Chondrocyte (in vitro differentiated cells): Measurements from ENCODE around the gene AGPAT4. TPM values are rescaled to one million over a fixed set of nuclear protein-coding genes. Genes with fewer than 3 reads are reported as not detected.

Source experiments
- DNase-seq: peaks from one replicate; pipeline ENCODE4 v3.0.0; 2021; ENCODE audit warnings: mixed read lengths, low spot score
- H3K27ac Mint-ChIP-seq: one replicate; pipeline ENCODE4 v1.8.0; 2021; ENCODE audit warnings: mild to moderate bottlenecking, moderate library complexity, mixed read lengths; ENCODE audit not compliant: unreplicated experiment
- H3K27me3 Mint-ChIP-seq: 2 replicates; pipeline ENCODE4 v1.8.0; 2021; ENCODE audit warnings: low read depth, mixed read lengths
- H3K36me3 Mint-ChIP-seq: 2 replicates; pipeline ENCODE4 v1.8.0; 2021; ENCODE audit warnings: low read depth, mixed read lengths
- H3K4me1 Mint-ChIP-seq: 2 replicates; pipeline ENCODE4 v1.8.0; 2021; ENCODE audit warnings: low read depth, mild to moderate bottlenecking, mixed read lengths
- H3K4me3 Mint-ChIP-seq: one replicate; pipeline ENCODE4 v1.8.0; 2021; ENCODE audit warnings: mild to moderate bottlenecking, moderate library complexity, mixed read lengths; ENCODE audit not compliant: unreplicated experiment
- H3K9me3 Mint-ChIP-seq: 2 replicates; pipeline ENCODE4 v1.8.0; 2021; ENCODE audit warnings: low read depth, mixed read lengths
- total RNA-seq: library from RNA; stranded (reverse); gene quantifications from 3 replicates; pipeline ENCODE4 v1.2.1, GENCODE V29; 2021
- TF ChIP-seq, protein P1 (sequence below): fragments of 200-600 bp; sonication (generic); IDR thresholded peaks from 2 replicates; pipeline ENCODE4 v1.5.0; 2021; ENCODE audit warnings: antibody characterized with exemption, mild to moderate bottlenecking, moderate library complexity

The AGPAT4 gene
- total RNA-seq, 1 donor from 2014 or later = 11.9 TPM

DNA sequence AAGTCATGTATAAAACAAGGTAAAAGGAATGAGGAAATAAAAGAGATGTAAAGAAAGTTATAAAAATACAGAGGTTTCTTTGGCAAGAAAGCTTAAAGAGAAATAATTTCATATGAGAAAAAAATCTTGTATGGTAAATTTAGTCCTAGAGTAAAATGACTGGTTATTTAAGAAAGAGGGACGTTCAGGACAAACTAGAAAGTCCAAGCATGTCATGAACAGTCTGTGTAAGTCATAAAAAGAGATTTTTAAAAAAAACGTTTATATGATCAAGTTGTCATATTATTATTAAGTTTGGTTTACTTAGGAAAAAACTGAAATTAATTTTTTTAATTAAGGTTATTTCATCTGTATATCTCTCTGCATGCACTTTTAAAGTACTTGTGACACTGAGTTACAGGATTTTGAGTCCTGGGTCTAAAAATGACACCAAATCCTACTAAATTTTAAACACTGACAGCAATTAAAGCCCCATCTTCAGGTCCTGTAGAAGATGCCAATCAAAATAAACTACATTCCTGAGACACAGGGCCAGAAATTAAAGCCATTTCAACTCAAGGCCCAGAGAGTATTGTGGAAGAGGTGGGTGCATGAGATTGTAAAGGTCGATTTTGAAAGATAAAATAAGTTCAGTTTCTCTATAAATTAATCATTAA is 62.4 kb downstream of the AGPAT4 start:
- Mint-ChIP-seq H3K4me1 (peaks cover 11% of the 10 kb centered on the region), H3K27me3 (no peaks in the 10 kb centered on the region), H3K27ac (no peak overlapping the region), H3K36me3 (peaks cover 8% of the 10 kb centered on the region), H3K4me3 (no peak overlapping the region), H3K9me3 (peaks cover 21% of the 10 kb centered on the region)
- TF ChIP-seq, protein P1, sequence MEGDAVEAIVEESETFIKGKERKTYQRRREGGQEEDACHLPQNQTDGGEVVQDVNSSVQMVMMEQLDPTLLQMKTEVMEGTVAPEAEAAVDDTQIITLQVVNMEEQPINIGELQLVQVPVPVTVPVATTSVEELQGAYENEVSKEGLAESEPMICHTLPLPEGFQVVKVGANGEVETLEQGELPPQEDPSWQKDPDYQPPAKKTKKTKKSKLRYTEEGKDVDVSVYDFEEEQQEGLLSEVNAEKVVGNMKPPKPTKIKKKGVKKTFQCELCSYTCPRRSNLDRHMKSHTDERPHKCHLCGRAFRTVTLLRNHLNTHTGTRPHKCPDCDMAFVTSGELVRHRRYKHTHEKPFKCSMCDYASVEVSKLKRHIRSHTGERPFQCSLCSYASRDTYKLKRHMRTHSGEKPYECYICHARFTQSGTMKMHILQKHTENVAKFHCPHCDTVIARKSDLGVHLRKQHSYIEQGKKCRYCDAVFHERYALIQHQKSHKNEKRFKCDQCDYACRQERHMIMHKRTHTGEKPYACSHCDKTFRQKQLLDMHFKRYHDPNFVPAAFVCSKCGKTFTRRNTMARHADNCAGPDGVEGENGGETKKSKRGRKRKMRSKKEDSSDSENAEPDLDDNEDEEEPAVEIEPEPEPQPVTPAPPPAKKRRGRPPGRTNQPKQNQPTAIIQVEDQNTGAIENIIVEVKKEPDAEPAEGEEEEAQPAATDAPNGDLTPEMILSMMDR = no peak
- DNase-seq = no peak

DNA sequence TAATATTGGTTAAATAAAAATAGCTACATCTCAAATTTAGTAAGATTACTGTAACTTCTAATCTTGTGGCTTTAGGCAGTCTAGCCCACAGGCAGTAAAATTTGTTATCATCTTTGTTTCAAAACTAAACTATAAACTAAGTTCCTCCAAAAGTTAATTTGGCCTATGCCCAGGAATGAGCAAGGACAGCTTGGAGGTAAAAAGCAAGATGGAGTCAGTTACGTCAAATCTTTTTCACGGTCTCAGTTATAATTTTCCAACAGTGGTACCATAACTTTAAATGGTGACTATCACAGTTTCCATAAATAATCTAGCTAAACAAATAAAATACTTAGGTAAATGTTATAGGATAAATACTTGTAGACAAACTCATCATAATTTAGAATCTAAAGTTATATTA is 63.0 kb downstream of the AGPAT4 start:
- H3K27me3 Mint-ChIP-seq = no peaks in the 10 kb centered on the region
- no peak overlapping the region for H3K27ac Mint-ChIP-seq
- DNase-seq = no peak
- peaks cover 5% of the 10 kb centered on the region for H3K36me3 Mint-ChIP-seq
- H3K4me1 Mint-ChIP-seq = peaks cover 9% of the 10 kb centered on the region
- no peak overlapping the region for H3K4me3 Mint-ChIP-seq
- H3K9me3 Mint-ChIP-seq = peaks cover 21% of the 10 kb centered on the region
- TF ChIP-seq, protein P1 = no peak

DNA sequence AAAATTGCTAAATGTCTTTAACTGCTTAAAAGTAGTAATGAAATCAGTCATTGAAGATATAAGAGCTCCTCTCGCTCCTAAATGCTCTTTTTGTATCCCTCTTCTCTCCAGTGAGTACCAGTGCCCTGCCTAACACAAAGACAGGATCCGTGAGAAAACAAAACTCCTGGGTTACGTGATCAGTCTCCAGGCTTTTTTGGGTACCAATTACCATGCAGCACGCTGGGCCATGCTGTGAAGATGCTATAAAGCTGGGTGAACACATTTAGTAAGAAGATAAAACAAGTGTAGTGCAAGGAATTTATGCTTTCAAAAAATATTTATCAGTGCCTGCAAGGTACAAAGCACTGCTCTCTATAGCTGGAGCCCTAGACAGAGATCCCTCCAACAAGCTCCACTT is 66.7 kb downstream of the AGPAT4 start:
- TF ChIP-seq, protein P1 = no peak
- peaks cover 5% of the 10 kb centered on the region for H3K36me3 Mint-ChIP-seq
- no peak for DNase-seq
- H3K4me3 Mint-ChIP-seq = no peak overlapping the region
- no peak overlapping the region for H3K27ac Mint-ChIP-seq
- H3K4me1 Mint-ChIP-seq = no peaks in the 10 kb centered on the region
- H3K9me3 Mint-ChIP-seq = peaks cover 17% of the 10 kb centered on the region
- no peaks in the 10 kb centered on the region for H3K27me3 Mint-ChIP-seq

DNA sequence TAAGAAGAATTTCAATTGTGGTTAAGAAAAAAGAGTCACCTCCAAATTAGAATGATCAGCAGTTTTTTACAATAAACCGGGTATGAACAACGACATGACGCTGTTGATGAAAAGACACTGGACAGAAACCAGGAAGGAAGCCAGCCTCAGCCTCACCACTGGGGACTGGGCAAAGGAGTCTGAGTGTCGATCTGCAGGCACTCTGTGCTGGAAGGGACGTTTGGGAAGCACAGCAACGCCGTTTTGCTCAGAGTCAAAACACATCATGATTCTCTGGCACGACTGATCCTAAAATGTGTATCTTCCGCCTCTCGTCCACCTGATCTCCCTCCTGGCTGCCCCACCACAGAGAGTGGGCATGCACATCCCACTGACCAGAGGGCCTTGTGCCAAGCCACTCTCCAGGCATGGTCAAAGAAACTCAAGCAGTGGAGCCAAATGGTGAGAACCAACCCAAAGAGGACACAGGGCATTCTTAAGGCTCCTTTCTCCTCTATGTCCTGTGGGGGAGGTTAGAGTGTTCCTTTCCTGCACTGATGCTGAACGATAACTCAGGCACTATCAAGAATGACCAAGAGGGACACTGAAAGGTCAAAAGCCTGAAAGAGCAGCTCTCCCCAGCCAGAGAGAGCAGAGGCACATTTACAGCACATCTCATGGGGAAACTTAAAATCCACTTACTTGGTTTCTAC is 68.8 kb downstream of the AGPAT4 start:
- Mint-ChIP-seq H3K36me3 (peaks cover 5% of the 10 kb centered on the region), H3K27me3 (no peaks in the 10 kb centered on the region), H3K27ac (no peak overlapping the region), H3K9me3 (peaks cover 12% of the 10 kb centered on the region), H3K4me3 (no peak overlapping the region), H3K4me1 (no peaks in the 10 kb centered on the region)
- TF ChIP-seq, protein P1 = no peak
- no peak for DNase-seq

DNA sequence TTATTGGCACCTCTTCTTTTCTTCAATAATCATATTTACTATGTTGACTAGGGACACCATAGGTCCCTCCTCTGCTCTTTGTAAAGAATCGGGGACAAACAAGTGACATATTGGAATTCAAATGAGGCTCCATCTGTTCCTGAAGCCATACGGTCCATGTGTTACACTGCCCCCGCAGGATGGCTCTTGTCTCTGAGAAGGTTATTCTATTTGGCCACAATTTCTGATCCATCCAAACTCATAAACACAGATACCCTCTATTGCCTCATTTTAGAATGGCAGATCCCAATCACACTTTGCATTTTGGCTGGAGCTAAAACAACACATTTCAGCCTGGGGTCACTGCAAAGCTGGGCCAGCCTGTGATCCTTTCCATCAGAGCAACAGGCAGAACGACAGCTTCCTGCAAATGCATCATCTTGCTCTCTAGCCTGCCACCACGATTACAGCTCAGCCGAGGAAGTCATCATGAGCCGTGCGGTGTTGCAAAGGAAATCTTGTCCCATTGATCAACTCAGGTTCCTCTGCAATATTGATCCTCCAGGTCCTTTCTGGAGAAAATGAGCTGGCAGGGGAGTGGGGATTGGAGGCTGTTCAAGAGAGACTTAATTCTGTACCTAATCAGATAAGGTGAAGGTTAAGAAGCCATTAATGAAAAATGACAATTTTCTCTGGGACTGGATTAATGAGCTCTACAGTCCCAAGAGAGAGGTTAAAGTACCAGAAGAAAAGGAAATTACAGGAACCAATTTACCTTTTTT is 73.1 kb downstream of the AGPAT4 start:
- no peaks in the 10 kb centered on the region for H3K27me3 Mint-ChIP-seq
- H3K4me1 Mint-ChIP-seq = no peaks in the 10 kb centered on the region
- H3K27ac Mint-ChIP-seq = no peak overlapping the region
- H3K9me3 Mint-ChIP-seq = no peaks in the 10 kb centered on the region
- TF ChIP-seq, protein P1 = peak; percentile 52
- no peaks in the 10 kb centered on the region for H3K36me3 Mint-ChIP-seq
- no peak overlapping the region for H3K4me3 Mint-ChIP-seq
- no peak for DNase-seq
